HL-60 (cell line): ENCODE data around the gene WDFY4.

ENCODE experiments used
- CTCF ChIP-seq: IDR thresholded peaks from one replicate; pipeline ENCODE4 v1.5.1; 2011; ENCODE audit warnings: low read length, control low read depth, inconsistent platforms; ENCODE audit not compliant: insufficient read depth
- POLR2AphosphoS5 ChIP-seq: IDR thresholded peaks from 2 replicates; pipeline ENCODE4 v1.6.1; 2012; ENCODE audit warnings: low read depth
- REST ChIP-seq: IDR thresholded peaks from 2 replicates; pipeline ENCODE4 v1.6.1; 2012; ENCODE audit warnings: low read depth; ENCODE audit not compliant: insufficient replicate concordance

GRCh38 chr10:48968036-48968435, 283.4 kb downstream of the WDFY4 start:
- TF ChIP-seq POLR2AphosphoS5 = no peak
- no peak for TF ChIP-seq REST
- no peak for TF ChIP-seq CTCF
